Smooth muscle cell (in vitro differentiated cells): ENCODE results near the gene ASPRV1. TPM values are rescaled to one million over a fixed set of nuclear protein-coding genes. Genes with fewer than 3 reads are reported as not detected.

ENCODE experiments used
- DNase-seq: peaks from one replicate; lab custom pipeline; 2025; ENCODE audit not compliant: unreplicated experiment; lab: John Stamatoyannopoulos, UW
- H2AFZ ChIP-seq: fragments of 200-600 bp; sonication (generic); 2 replicates; pipeline ENCODE4 v1.6.0; 2016; ENCODE audit warnings: antibody characterized with exemption, low read depth, mild to moderate bottlenecking
- H3F3A ChIP-seq: fragments of 200-600 bp; sonication (generic); 2 replicates; pipeline ENCODE4 v1.6.0; 2017; ENCODE audit warnings: antibody characterized with exemption, low read depth
- H3K27ac ChIP-seq: fragments of 200-600 bp; sonication (generic); 2 replicates; pipeline ENCODE4 v1.5.1; 2016; ENCODE audit warnings: low read depth, mild to moderate bottlenecking
- H3K27me3 ChIP-seq: fragments of 200-600 bp; sonication (generic); 2 replicates; pipeline ENCODE4 v1.6.1; 2016; ENCODE audit warnings: low read depth, mild to moderate bottlenecking
- H3K36me3 ChIP-seq: fragments of 200-600 bp; sonication (generic); 2 replicates; pipeline ENCODE4 v1.5.1; 2016; ENCODE audit warnings: low read depth
- H3K4me1 ChIP-seq: fragments of 200-600 bp; sonication (generic); 2 replicates; pipeline ENCODE4 v1.5.1; 2016; ENCODE audit warnings: low read depth
- H3K4me2 ChIP-seq: fragments of 200-600 bp; sonication (generic); 2 replicates; pipeline ENCODE4 v1.6.0; 2016; ENCODE audit warnings: mild to moderate bottlenecking
- H3K4me3 ChIP-seq: fragments of 200-600 bp; sonication (generic); 2 replicates; pipeline ENCODE4 v1.5.1; 2016; ENCODE audit warnings: mild to moderate bottlenecking
- H3K79me2 ChIP-seq: fragments of 200-600 bp; sonication (generic); 2 replicates; pipeline ENCODE4 v1.6.0; 2016; ENCODE audit warnings: low read depth, mild to moderate bottlenecking
- H3K9ac ChIP-seq: fragments of 200-600 bp; sonication (generic); 2 replicates; pipeline ENCODE4 v1.6.0; 2016; ENCODE audit warnings: low read depth
- H3K9me3 ChIP-seq: fragments of 200-600 bp; sonication (generic); replicated peaks from 2 replicates; pipeline ENCODE4 v1.5.1; 2016; ENCODE audit warnings: low read depth
- H4K20me1 ChIP-seq: fragments of 200-600 bp; sonication (generic); 2 replicates; pipeline ENCODE4 v1.6.0; 2016; ENCODE audit warnings: low read depth
- CTCF ChIP-seq: fragments of 200-600 bp; sonication (generic); IDR thresholded peaks from 2 replicates; pipeline ENCODE4 v1.5.1; 2017; ENCODE audit warnings: borderline replicate concordance, mild to moderate bottlenecking, antibody characterized with exemption; ENCODE audit not compliant: insufficient read depth, poor library complexity, severe bottlenecking
- WGBS: methylation state at CpG from one replicate; pipeline ENCODE4 v1.1.7; 2016; ENCODE audit warnings: low lambda C conversion rate; 5-methylcytosine and 5-hydroxymethylcytosine counted together
- polyA plus RNA-seq: library from polyadenylated mRNA; unstranded; fragments of >200 nt; fragmentation: Nextera tagmentation; extraction: Ambion mirVana; gene quantifications from 2 replicates; pipeline ENCODE4 v1.2.1, GENCODE V29; 2016
- total RNA-seq: library from RNA; depleted of rRNA; stranded (reverse); fragments of >200 nt; gene quantifications from 2 replicates; pipeline ENCODE4 v1.2.3, GENCODE V29; 2014

Gene ASPRV1
- total and polyA plus RNA-seq, 2 experiments from 2014 or later: 1.6 to 4.4 TPM

- Histone ChIP-seq H3K27me3 (no peaks in the 10 kb centered on the region), H3K4me1 (no peaks in the 10 kb centered on the region), H3F3A (no peaks in the 10 kb centered on the region), H3K36me3 (no peaks in the 10 kb centered on the region), H3K9me3 (no peaks in the 10 kb centered on the region), H3K27ac (no peak overlapping the region), H3K4me2 (no peak overlapping the region), H3K79me2 (no peaks in the 10 kb centered on the region), H3K4me3 (no peak overlapping the region), H4K20me1 (no peaks in the 10 kb centered on the region), H2AFZ (no peak overlapping the region), H3K9ac (no peak overlapping the region)
- 92% methylated on average over 3 of the region's 3 CpGs for WGBS
- no peak for DNase-seq
- TF ChIP-seq CTCF: no peak
Measured at GRCh38 chr2:70008290-70008689, 46.9 kb upstream of the ASPRV1 start.

DNA sequence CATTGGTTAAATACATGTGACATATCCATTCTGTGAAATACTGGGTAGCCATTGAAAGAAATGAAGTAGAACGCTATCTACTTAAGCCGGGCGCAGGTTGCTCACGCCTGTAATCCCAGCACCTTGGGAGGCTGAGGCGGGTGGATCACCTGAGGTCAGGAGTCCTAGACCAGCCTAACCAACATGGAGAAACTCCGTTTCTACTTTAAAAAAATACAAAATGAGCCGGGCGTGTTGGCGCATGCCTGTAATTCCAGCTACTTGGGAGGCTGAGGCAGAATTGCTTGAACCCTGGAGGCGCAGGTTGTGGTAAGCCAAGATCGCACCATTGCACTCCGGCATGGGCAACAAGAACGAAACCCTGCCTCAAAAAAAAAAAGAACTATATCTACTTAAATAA, 45.7 kb upstream of the ASPRV1 start:
- 88% methylated on average over 13 of the region's 13 CpGs for WGBS
- H3K4me2 ChIP-seq: no peak overlapping the region
- TF ChIP-seq CTCF: no peak
- no peaks in the 10 kb centered on the region for H3K27me3 ChIP-seq
- no peak overlapping the region for H2AFZ ChIP-seq
- H3K27ac ChIP-seq: no peak overlapping the region
- H3K4me3 ChIP-seq: no peak overlapping the region
- no peaks in the 10 kb centered on the region for H3K4me1 ChIP-seq
- H3K36me3 ChIP-seq: no peaks in the 10 kb centered on the region
- no peak overlapping the region for H3K9ac ChIP-seq
- no peak for DNase-seq
- H3K9me3 ChIP-seq: no peaks in the 10 kb centered on the region
- H3F3A ChIP-seq: no peaks in the 10 kb centered on the region
- H4K20me1 ChIP-seq: no peaks in the 10 kb centered on the region
- no peaks in the 10 kb centered on the region for H3K79me2 ChIP-seq

GRCh38 chr2:70006447-70006784, 45.0 kb upstream of the ASPRV1 start:
- H3F3A ChIP-seq: no peaks in the 10 kb centered on the region

More at GRCh38 chr2:70006447-70006784, 45.0 kb upstream of the ASPRV1 start:
- H3K4me2 ChIP-seq: no peak overlapping the region
- H3K27ac ChIP-seq: no peak overlapping the region
- 87% methylated on average over 1 of the region's 1 CpG for WGBS
- no peaks in the 10 kb centered on the region for H3K9me3 ChIP-seq
- H2AFZ ChIP-seq: no peak overlapping the region
- H3K9ac ChIP-seq: no peak overlapping the region
- no peaks in the 10 kb centered on the region for H3K27me3 ChIP-seq
- H3K36me3 ChIP-seq: no peaks in the 10 kb centered on the region
- no peaks in the 10 kb centered on the region for H3K4me1 ChIP-seq
- no peak overlapping the region for H3K4me3 ChIP-seq
- H4K20me1 ChIP-seq: no peaks in the 10 kb centered on the region
- H3K79me2 ChIP-seq: no peaks in the 10 kb centered on the region
- no peak for DNase-seq
- no peak for TF ChIP-seq CTCF
